H1 (cell line): ENCODE results near the gene BRIP1. TPM values are rescaled to one million over a fixed set of nuclear protein-coding genes. Genes with fewer than 3 reads are reported as not detected.

Source experiments
- CTCF ChIA-PET: fragments of 300-600 bp; sonication (Branson Sonifier 250); formaldehyde crosslinking; loops from one replicate; lab custom pipeline; 2021; ENCODE audit not compliant: partially characterized antibody; lab: Charles Lee
- POLR2A ChIA-PET: fragments of 300-600 bp; sonication (Branson Sonifier 250); formaldehyde crosslinking; loops from one replicate; lab custom pipeline; 2021; ENCODE audit warnings: inconsistent platforms; ENCODE audit not compliant: partially characterized antibody; lab: Charles Lee
- DNase-seq, 2 experiments: peaks; one replicate each; pipeline versions ENCODE4 v3.0.0 to v3.0.0-alpha.2; 2010 to 2022; ENCODE audit warnings: low spot score in 2 of 2, low read depth in 1 of 2, mixed read lengths in 1 of 2
- FAIRE-seq: peaks from 2 replicates; lab custom pipeline; 2011; peaks lifted over from hg19 to GRCh38; lab: Jason Lieb, UNC
- H2AFZ ChIP-seq: 2 replicates; pipeline ENCODE4 v1.8.1; 2012; ENCODE audit warnings: low read length, inconsistent platforms
- H2AK5ac ChIP-seq: 2 replicates; pipeline ENCODE4 v1.6.1; 2013; ENCODE audit warnings: low read depth, low read length
- H2BK120ac ChIP-seq: replicated peaks from 2 replicates; pipeline ENCODE3; 2013; ENCODE audit warnings: low read depth, low read length, inconsistent platforms
- H2BK12ac ChIP-seq: 2 replicates; pipeline ENCODE4 v1.6.1; 2013; ENCODE audit warnings: low read depth, low read length
- H2BK15ac ChIP-seq: 2 replicates; pipeline ENCODE4 v1.6.1; 2013; ENCODE audit warnings: low read length
- H2BK20ac ChIP-seq: 2 replicates; pipeline ENCODE4 v1.6.1; 2013; ENCODE audit warnings: low read length
- H2BK5ac ChIP-seq: 2 replicates; pipeline ENCODE4 v1.6.1; 2013; ENCODE audit warnings: low read depth, low read length
- H3K14ac ChIP-seq: 2 replicates; pipeline ENCODE4 v1.6.1; 2013; ENCODE audit warnings: inconsistent platforms; ENCODE audit not compliant: insufficient read length
- H3K18ac ChIP-seq: 2 replicates; pipeline ENCODE4 v1.6.1; 2013; ENCODE audit warnings: low read length; ENCODE audit errors: extremely low read depth
- H3K23ac ChIP-seq: 2 replicates; pipeline ENCODE4 v1.6.1; 2013; ENCODE audit warnings: inconsistent platforms; ENCODE audit not compliant: insufficient read length
- H3K23me2 ChIP-seq: 2 replicates; pipeline ENCODE4 v1.6.1; 2013; ENCODE audit warnings: low read depth, low read length
- H3K27ac ChIP-seq: 2 replicates; pipeline ENCODE4 v1.6.1; 2011; ENCODE audit warnings: low read depth, low read length, inconsistent platforms
- H3K27me3 ChIP-seq, 4 experiments: replicated peaks in 1 of 4; 1 replicate in 1 of 4; 2 replicates in 3 of 4; pipeline versions ENCODE4 v1.6.1 to v1.8.1; 2011 to 2013; ENCODE audit warnings: low read length in 3 of 4, mild to moderate bottlenecking in 3 of 4, inconsistent platforms in 2 of 4, mixed read lengths in 2 of 4, moderate library complexity in 1 of 4; ENCODE audit not compliant: control insufficient read depth in 3 of 4, insufficient read depth in 3 of 4; ENCODE audit errors: extremely low read depth in 1 of 4
- H3K36me3 ChIP-seq, 4 experiments: 2 replicates each; pipeline versions ENCODE4 v1.6.1 to v1.8.1; 2011 to 2013; ENCODE audit warnings: mild to moderate bottlenecking in 4 of 4, low read length in 3 of 4, moderate library complexity in 2 of 4, control low read depth in 1 of 4, inconsistent platforms in 1 of 4; ENCODE audit not compliant: insufficient read depth in 4 of 4, control insufficient read depth in 2 of 4
- H3K4ac ChIP-seq: replicated peaks from 2 replicates; pipeline ENCODE3; 2013; ENCODE audit warnings: low read length, low read depth, mixed read lengths, inconsistent platforms; ENCODE audit not compliant: insufficient read length
- H3K4me1 ChIP-seq, 4 experiments: replicated peaks in 1 of 4; 1 replicate in 1 of 4; 2 replicates in 3 of 4; pipeline versions ENCODE4 v1.6.1 to v1.8.1; 2011 to 2013; ENCODE audit warnings: low read length in 3 of 4, inconsistent platforms in 2 of 4, mixed read lengths in 1 of 4; ENCODE audit not compliant: insufficient read depth in 4 of 4, control insufficient read depth in 3 of 4
- H3K4me2 ChIP-seq, 2 experiments: 2 replicates each; pipeline versions ENCODE4 v1.6.1 to v1.8.1; 2011 to 2013; ENCODE audit warnings: low read depth in 2 of 2, low read length in 2 of 2, control low read depth in 1 of 2, inconsistent platforms in 1 of 2, mild to moderate bottlenecking in 1 of 2; ENCODE audit not compliant: insufficient read depth in 1 of 2
- H3K4me3 ChIP-seq, 4 experiments: fragments of 200-600, 300-600 bp in 1 of 4; sonication (generic), shearing (Covaris generic), sonication (Bioruptor Twin) in 1 of 4; 2 replicates each; pipeline versions ENCODE4 v1.5.1 to v1.8.1; 2011 to 2016; ENCODE audit warnings: low read length in 4 of 4, low read depth in 3 of 4, control low read depth in 2 of 4, inconsistent platforms in 2 of 4, mild to moderate bottlenecking in 2 of 4, mixed read lengths in 1 of 4, moderate library complexity in 1 of 4; ENCODE audit not compliant: insufficient read depth in 2 of 4; ENCODE audit errors: extremely low read depth in 1 of 4
- H3K56ac ChIP-seq: replicated peaks from 2 replicates; pipeline ENCODE3; 2013; ENCODE audit warnings: low read depth, mild to moderate bottlenecking, mixed read lengths, low read length, inconsistent platforms; ENCODE audit not compliant: insufficient read length
- H3K79me1 ChIP-seq: 2 replicates; pipeline ENCODE4 v1.6.1; 2013; ENCODE audit warnings: low read depth, low read length, control low read depth
- H3K79me2 ChIP-seq, 2 experiments: 2 replicates each; pipeline versions ENCODE4 v1.6.1 to v1.8.1; 2012 to 2013; ENCODE audit warnings: low read length in 2 of 2, mild to moderate bottlenecking in 2 of 2, inconsistent platforms in 1 of 2; ENCODE audit not compliant: insufficient read depth in 2 of 2, control insufficient read depth in 1 of 2
- H3K9ac ChIP-seq, 4 experiments: replicated peaks in 1 of 4; 1 replicate in 1 of 4; 2 replicates in 3 of 4; pipeline versions ENCODE4 v1.6.1 to v1.8.1; 2011 to 2013; ENCODE audit warnings: low read depth in 3 of 4, low read length in 3 of 4, control low read depth in 2 of 4, mild to moderate bottlenecking in 2 of 4, moderate library complexity in 2 of 4, inconsistent platforms in 1 of 4; ENCODE audit errors: extremely low read depth in 1 of 4
- H3K9me3 ChIP-seq, 2 experiments: 2 replicates each; pipeline versions ENCODE4 v1.6.1 to v1.8.1; 2012 to 2013; ENCODE audit warnings: mild to moderate bottlenecking in 2 of 2, moderate library complexity in 2 of 2, control low read depth in 1 of 2, inconsistent platforms in 1 of 2, low read depth in 1 of 2, low read length in 1 of 2, mixed read lengths in 1 of 2; ENCODE audit not compliant: insufficient read depth in 2 of 2
- H4K20me1 ChIP-seq, 2 experiments: replicated peaks in 1 of 2; 2 replicates each; pipeline versions ENCODE3 to v1.8.1; 2011 to 2013; ENCODE audit warnings: inconsistent platforms in 2 of 2, low read length in 2 of 2, mild to moderate bottlenecking in 1 of 2; ENCODE audit not compliant: insufficient read depth in 2 of 2, control insufficient read depth in 1 of 2
- H4K5ac ChIP-seq: 2 replicates; pipeline ENCODE4 v1.6.1; 2013; ENCODE audit warnings: low read length, low read depth, mixed read lengths, inconsistent platforms; ENCODE audit not compliant: insufficient read length
- H4K8ac ChIP-seq: 2 replicates; pipeline ENCODE4 v1.8.0; 2013; ENCODE audit warnings: mild to moderate bottlenecking, moderate library complexity, low read length, inconsistent platforms; ENCODE audit not compliant: insufficient read depth; ENCODE audit errors: extremely low read depth
- H4K91ac ChIP-seq: replicated peaks from 2 replicates; pipeline ENCODE3; 2013; ENCODE audit warnings: low read length, mixed read lengths, inconsistent platforms; ENCODE audit not compliant: insufficient read length
- BRCA1 ChIP-seq: IDR thresholded peaks from 2 replicates; pipeline ENCODE4 v1.6.1; 2012; ENCODE audit warnings: low read depth, low read length, improper control_type of control experiment
- CEBPB ChIP-seq: IDR thresholded peaks from 2 replicates; pipeline ENCODE4 v1.6.1; 2012; ENCODE audit warnings: low read depth, low read length
- EP300 ChIP-seq, 2 experiments: IDR thresholded peaks; 1 replicate in 1 of 2; 2 replicates in 1 of 2; pipeline ENCODE4 v1.6.1; 2011 to 2012; ENCODE audit warnings: low read depth in 2 of 2, low read length in 2 of 2, mild to moderate bottlenecking in 2 of 2, borderline replicate concordance in 1 of 2, inconsistent platforms in 1 of 2, moderate library complexity in 1 of 2
- GABPA ChIP-seq: IDR thresholded peaks from 2 replicates; pipeline ENCODE4 v1.6.1; 2011; ENCODE audit warnings: mild to moderate bottlenecking, low read length, moderate library complexity, borderline replicate concordance; ENCODE audit not compliant: insufficient read depth
- NANOG ChIP-seq: IDR thresholded peaks from 2 replicates; pipeline ENCODE4 v1.6.1; 2011; ENCODE audit warnings: low read length, low read depth, mild to moderate bottlenecking, inconsistent platforms; ENCODE audit not compliant: insufficient read depth, poor library complexity, severe bottlenecking
- RNF2 ChIP-seq: fragments of 200-900, 300-1000 bp; sonication (generic); IDR thresholded peaks from 2 replicates; pipeline ENCODE4 v1.7.1; 2016; ENCODE audit warnings: borderline replicate concordance, low read depth, mild to moderate bottlenecking, antibody characterized with exemption, low read length; ENCODE audit not compliant: poor library complexity, severe bottlenecking; ENCODE audit errors: missing control alignments
- SP1 ChIP-seq: IDR thresholded peaks from 2 replicates; pipeline ENCODE4 v1.6.1; 2011; ENCODE audit warnings: low read depth, low read length
- SP4 ChIP-seq: IDR thresholded peaks from 2 replicates; pipeline ENCODE4 v1.6.1; 2012; ENCODE audit warnings: low read length, inconsistent platforms
- SUZ12 ChIP-seq: fragments of 200-600 bp; sonication (generic); IDR thresholded peaks from 2 replicates; pipeline ENCODE4 v1.6.1; 2012; ENCODE audit warnings: mild to moderate bottlenecking, inconsistent platforms, low read length, moderate library complexity, mixed read lengths
- TBP ChIP-seq: IDR thresholded peaks from 2 replicates; pipeline ENCODE4 v1.6.1; 2011; ENCODE audit warnings: low read depth, low read length, improper control_type of control experiment
- ZNF274 ChIP-seq: IDR thresholded peaks from 2 replicates; pipeline ENCODE4 v1.7.0; 2012; ENCODE audit warnings: low read length, borderline replicate concordance; ENCODE audit errors: extremely low read depth
- WGBS, 2 experiments: shearing (Covaris generic) in 1 of 2; methylation state at CpG; one replicate each; pipeline versions ENCODE4 v1.1.6 to v1.1.7; 2013 to 2015; ENCODE audit warnings: low lambda C conversion rate in 2 of 2, mixed read lengths in 2 of 2, inconsistent platforms in 1 of 2, low coverage in 1 of 2, missing lambda C conversion rate in 1 of 2; ENCODE audit not compliant: insufficient replicate concordance in 2 of 2, insufficient coverage in 1 of 2, insufficient read length in 1 of 2; ENCODE audit errors: extremely low coverage in 1 of 2, missing lambda C conversion rate in 1 of 2; 5-methylcytosine and 5-hydroxymethylcytosine counted together
- polyA plus RNA-seq, 7 experiments: library from polyadenylated mRNA; depleted of rRNA in 3 of 7; stranded (reverse) in 5 of 7; unstranded in 2 of 7; fragments of >200 nt in 5 of 7; fragments of 200-250 nt in 2 of 7; gene quantifications; 1 replicate in 5 of 7; 2 replicates in 1 of 7; 4 replicates in 1 of 7; pipeline versions ENCODE4 v1.2.1 to v1.2.3, GENCODE V29; 2011 to 2013; ENCODE audit warnings: missing spikeins in 2 of 7, mixed read lengths in 2 of 7
- total RNA-seq: library from RNA; stranded (reverse); fragmentation: NEBNext Ultra II Directional; extraction: Animal tissue kit (Norgen Biotek cat#: 25700); gene quantifications from 2 replicates; pipeline ENCODE4 v1.2.1, GENCODE V29; 2021

The BRIP1 gene
- total and polyA plus RNA-seq, 2 of the 8 experiments (the other 6 are each of a cell fraction or from before 2014, with no cell fraction given) = 5.8 to 19.2 TPM

GRCh38 chr17:61644800-61645774 lies 218.2 kb downstream of the BRIP1 start:
- ChIA-PET POLR2A (interaction anchor here (0.6 to 0.9 kb wide), 2 partner anchors 16 to 90 kb away, joined by 3 read pairs; no protein-coding TSS in a partner anchor), CTCF (interaction anchor here (1.0 to 1.3 kb wide), 2 partner anchors 9 to 94 kb away, joined by 3 to 7 read pairs; no protein-coding TSS in a partner anchor)
- Histone ChIP-seq H3K9me3 (no peaks in the 10 kb centered on the region), H4K5ac (no peak overlapping the region), H3K27me3 (no peaks in the 10 kb centered on the region), H3K4me2 (no peak overlapping the region), H2AK5ac (no peak overlapping the region), H3K27ac (no peak overlapping the region), H3K18ac (no peak overlapping the region), H3K23me2 (no peaks in the 10 kb centered on the region), H2BK15ac (no peak overlapping the region), H3K56ac (no peak overlapping the region), H3K23ac (no peak overlapping the region), H2BK5ac (no peak overlapping the region), H2AFZ (no peak overlapping the region), H2BK20ac (no peak overlapping the region), H3K79me1 (no peaks in the 10 kb centered on the region), H4K8ac (no peak overlapping the region), H3K9ac (no peak overlapping the region), H3K4me1 (no peaks in the 10 kb centered on the region), H2BK12ac (no peak overlapping the region), H4K91ac (no peak overlapping the region), H3K14ac (no peak overlapping the region), H3K4ac (no peak overlapping the region), H3K79me2 (no peaks in the 10 kb centered on the region), H3K4me3 (no peak overlapping the region), H4K20me1 (no peaks in the 10 kb centered on the region), H3K36me3 (no peaks in the 10 kb centered on the region), H2BK120ac (no peak overlapping the region)
- WGBS, 2 experiments = 96% methylated on average over 2 of the region's 2 CpGs; no CpG with 5 or more reads in 1 of the 2 experiments
- DNase-seq (no peak), FAIRE-seq (no peak)
- TF ChIP-seq GABPA (no peak), NANOG (no peak), CEBPB (no peak), ZNF274 (no peak), SP1 (no peak), BRCA1 (no peak), RNF2 (no peak), SP4 (no peak), SUZ12 (no peak), EP300 (IDR thresholded peaks at IDR 0.05; ENCODE audit: borderline replicate concordance in 1 of 2, low read depth in 2 of 2, low read length in 2 of 2) (no peak), TBP (no peak)
